Suprapubic skin (tissue), 3 donors: ENCODE measurements around the gene ATP6V1F.

Experiments used
- EP300 ChIP-seq: sonication (generic); formaldehyde crosslinking; IDR thresholded peaks from one replicate; pipeline ENCODE4 v1.6.1; 2017; ENCODE audit warnings: antibody characterized with exemption
- POLR2A ChIP-seq, 2 donors: fragments of 450-650 bp; IDR thresholded peaks; one replicate each; pipeline ENCODE4 v1.6.1; 2017; ENCODE audit warnings: antibody characterized with exemption in 2 of 2, mild to moderate bottlenecking in 2 of 2, moderate library complexity in 2 of 2
- TF ChIP-seq, protein P1 (sequence below), 2 donors: fragments of 200-600 bp in 1 of 2; fragments of 450-650 bp in 1 of 2; sonication (generic) in 1 of 2; IDR thresholded peaks; one replicate each; pipeline ENCODE4 v1.5.1; 2016 to 2019; ENCODE audit warnings: antibody characterized with exemption in 2 of 2, mild to moderate bottlenecking in 1 of 2, moderate library complexity in 1 of 2

DNA sequence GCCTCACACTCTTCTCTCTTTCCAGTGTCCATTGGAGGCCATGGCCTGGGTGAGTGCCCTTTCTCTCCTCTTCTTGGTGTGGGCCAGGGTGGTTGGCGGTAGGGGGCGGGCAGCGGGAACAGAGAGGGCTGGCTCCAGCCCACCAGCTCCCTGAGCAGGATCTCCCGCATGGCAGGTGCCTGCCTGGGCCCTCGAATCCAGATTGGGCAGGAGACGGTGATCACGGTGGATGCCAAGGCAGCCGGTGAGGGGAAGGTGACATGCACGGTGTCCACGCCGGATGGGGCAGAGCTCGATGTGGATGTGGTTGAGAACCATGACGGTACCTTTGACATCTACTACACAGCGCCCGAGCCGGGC lies 13.5 kb upstream of the ATP6V1F start:
- TF ChIP-seq, protein P1, sequence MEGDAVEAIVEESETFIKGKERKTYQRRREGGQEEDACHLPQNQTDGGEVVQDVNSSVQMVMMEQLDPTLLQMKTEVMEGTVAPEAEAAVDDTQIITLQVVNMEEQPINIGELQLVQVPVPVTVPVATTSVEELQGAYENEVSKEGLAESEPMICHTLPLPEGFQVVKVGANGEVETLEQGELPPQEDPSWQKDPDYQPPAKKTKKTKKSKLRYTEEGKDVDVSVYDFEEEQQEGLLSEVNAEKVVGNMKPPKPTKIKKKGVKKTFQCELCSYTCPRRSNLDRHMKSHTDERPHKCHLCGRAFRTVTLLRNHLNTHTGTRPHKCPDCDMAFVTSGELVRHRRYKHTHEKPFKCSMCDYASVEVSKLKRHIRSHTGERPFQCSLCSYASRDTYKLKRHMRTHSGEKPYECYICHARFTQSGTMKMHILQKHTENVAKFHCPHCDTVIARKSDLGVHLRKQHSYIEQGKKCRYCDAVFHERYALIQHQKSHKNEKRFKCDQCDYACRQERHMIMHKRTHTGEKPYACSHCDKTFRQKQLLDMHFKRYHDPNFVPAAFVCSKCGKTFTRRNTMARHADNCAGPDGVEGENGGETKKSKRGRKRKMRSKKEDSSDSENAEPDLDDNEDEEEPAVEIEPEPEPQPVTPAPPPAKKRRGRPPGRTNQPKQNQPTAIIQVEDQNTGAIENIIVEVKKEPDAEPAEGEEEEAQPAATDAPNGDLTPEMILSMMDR (IDR thresholded peaks at IDR 0.05): no peak
- TF ChIP-seq EP300 (no peak), POLR2A (IDR thresholded peaks at IDR 0.05) (no peak)
